Hematopoietic multipotent progenitor cell treated with erythropoietin and hydrocortisone succinate and interleukin-3 and kit ligand, for 15 days (in vitro differentiated cells): ENCODE results near the gene ANKRD33B.
A peak's percentile ranks its signal among the peaks of the same experiment; 100 is the strongest.

Experiments used
- DNase-seq: peaks from one replicate; pipeline ENCODE4 v3.0.0-alpha.2; 2015; ENCODE audit warnings: low spot score

The ANKRD33B gene

GRCh38 chr5:10699987-10700386 lies 136.1 kb downstream of the ANKRD33B start:
- DNase-seq: no peak

DNA sequence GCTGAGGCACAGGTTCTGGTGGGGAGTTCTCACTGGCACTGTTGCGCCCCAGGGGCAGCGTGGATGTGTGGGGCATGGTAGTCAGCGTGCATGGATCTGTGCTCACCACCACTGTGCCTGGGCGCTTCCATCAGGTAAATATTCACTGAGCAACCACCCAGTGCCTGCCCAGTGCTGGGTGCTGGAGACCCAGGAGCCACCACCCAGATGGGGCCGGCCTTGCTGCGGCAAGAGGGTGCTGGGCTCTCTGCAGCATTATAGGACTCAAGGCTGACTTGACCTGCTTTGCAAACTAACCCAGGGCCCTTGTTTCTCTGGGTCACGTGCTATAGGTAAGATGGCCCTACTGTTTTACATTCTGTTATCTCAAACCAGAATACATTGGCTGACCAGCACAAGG lies 136.6 kb downstream of the ANKRD33B start:
- no peak for DNase-seq

DNA sequence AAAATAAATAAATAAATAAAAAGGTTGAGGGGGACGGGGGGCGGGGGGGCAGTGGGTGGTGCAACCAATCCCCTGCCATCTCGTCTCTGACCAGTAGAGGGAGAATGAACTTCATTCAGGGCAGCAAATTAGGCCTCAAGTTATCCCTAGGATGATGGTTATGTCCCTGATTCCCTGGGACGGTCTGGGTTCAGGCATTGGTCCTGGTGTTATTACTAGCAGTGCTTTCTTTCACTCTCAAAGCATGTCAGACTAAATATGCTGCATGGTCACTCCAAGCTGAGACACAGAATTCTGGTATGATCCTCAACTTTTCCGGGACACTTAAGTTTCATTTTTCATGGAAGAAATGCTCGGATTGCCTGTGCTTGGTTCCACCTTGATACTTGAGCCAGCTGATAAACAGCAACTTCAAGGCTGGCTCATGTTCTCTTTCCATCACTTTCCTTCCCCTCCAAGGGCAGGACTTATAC lies 137.7 kb downstream of the ANKRD33B start:
- peak; percentile 56 for DNase-seq

- DNase-seq: peak; percentile 13
Observed at GRCh38 chr5:10702040-10702629, 138.3 kb downstream of the ANKRD33B start.

- DNase-seq: peak; percentile 67
Observed at GRCh38 chr5:10702911-10703491, 139.1 kb downstream of the ANKRD33B start.

DNA sequence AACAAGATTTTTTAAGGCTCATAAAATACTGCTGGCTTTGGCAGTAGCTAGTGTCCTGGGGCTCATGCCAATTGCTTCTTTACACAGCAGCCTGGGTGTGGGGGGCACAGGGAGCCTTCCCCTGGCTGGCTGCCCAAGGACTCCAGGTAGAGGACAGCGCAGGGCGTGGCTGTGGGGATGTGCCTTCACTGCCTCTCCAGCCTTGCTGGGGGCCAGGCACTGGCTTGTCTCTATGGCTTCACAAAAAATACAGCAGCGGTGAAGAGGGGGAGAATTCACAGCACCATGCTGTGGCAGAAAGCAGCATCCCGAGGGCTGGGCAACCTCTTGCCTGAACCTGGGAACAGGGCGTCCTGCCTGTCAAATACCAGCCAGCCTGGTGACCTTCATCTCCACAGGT lies 139.8 kb downstream of the ANKRD33B start:
- DNase-seq: no peak

- no peak for DNase-seq
Observed at GRCh38 chr5:10704949-10705621, 141.2 kb downstream of the ANKRD33B start.

DNA sequence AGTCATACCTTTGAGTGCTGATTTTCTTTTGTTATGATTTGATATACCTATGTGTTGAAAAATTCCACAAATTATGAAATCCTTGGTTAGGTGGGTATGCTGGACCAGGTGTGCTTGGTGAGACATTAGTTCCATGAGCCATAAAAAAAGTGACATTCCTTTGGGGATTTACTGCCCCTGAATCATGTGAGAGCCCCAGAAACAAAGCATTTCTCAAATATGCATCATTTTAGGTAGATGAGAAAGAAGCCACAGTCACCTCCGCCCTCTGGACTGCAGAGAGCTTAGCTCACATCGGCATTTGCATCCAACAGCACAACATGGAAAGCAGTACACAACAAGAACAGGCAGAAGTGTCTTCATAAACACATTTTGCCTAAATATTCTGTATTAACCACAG lies 141.9 kb downstream of the ANKRD33B start:
- no peak for DNase-seq

DNA sequence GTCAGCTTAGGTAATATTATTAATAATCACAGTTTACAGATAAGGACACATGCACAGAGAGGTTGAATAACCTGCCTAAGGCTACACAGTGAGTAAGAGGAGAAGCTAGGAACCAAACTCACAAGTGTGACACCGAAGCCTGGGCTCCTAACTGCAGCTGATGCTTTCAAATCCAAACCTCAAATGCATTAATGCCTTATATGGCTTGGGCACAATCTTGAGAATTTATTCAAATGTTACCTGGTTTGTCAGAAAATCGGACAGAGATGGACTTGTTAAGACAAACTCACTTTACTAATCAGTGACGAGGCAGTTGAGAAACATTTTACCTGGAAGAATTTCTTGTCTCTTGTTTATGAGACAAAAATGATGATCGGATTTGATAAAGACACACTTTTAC lies 142.5 kb downstream of the ANKRD33B start:
- DNase-seq: no peak
